Activated T-helper 1 cell treated with anti-CD3 and anti-CD28 coated beads, Interleukin-2, amount 50 U/mL, for 16 hours (primary cell): Measurements from ENCODE around the gene IRF1.
"Not testable (repeated sequence)": the region's sequence is repeated elsewhere in the genome, so short reads cannot be mapped to it uniquely, and the experiment has no call there.

ENCODE experiments used
- DNase-seq, 2 donors: peaks; one replicate each; pipeline ENCODE4 v3.0.0-alpha.2; 2020; ENCODE audit warnings: low read depth in 1 of 2, low spot score in 1 of 2

Gene IRF1, protein sequence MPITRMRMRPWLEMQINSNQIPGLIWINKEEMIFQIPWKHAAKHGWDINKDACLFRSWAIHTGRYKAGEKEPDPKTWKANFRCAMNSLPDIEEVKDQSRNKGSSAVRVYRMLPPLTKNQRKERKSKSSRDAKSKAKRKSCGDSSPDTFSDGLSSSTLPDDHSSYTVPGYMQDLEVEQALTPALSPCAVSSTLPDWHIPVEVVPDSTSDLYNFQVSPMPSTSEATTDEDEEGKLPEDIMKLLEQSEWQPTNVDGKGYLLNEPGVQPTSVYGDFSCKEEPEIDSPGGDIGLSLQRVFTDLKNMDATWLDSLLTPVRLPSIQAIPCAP

GRCh38 chr5:132490484-132491367, at the start of gene IRF1:
Gene IRF1 (minus strand): TSS chr5:132490773. CDS start chr5:132489478, 1,295 bp downstream.
- DNase-seq = peak; percentile 89 to 99

DNA sequence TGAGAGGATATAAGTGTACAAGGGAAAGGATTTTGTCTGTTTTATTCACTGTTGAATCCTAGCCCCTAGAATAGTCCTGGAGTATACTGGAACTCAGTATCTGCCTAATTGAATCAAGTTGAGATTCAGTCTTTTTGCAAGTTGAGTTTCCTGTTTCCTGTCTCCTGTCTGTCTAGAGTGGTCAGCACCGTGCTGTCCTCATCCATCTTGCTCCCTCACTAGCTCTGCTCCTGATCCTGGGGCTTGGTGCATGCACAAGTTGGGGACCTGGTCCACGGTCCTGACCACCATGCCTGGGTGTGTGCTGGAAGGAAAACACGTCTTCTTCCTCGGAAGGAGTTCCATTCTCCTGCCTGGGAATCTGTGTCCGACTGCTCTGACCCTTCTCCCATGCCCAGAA, 49.6 kb upstream of the IRF1 start:
- no peak for DNase-seq

GRCh38 chr5:132539716-132540115, 49.1 kb upstream of the IRF1 start:
- no peak for DNase-seq

GRCh38 chr5:132530946-132531345, 40.4 kb upstream of the IRF1 start:
- DNase-seq = no peak

DNA sequence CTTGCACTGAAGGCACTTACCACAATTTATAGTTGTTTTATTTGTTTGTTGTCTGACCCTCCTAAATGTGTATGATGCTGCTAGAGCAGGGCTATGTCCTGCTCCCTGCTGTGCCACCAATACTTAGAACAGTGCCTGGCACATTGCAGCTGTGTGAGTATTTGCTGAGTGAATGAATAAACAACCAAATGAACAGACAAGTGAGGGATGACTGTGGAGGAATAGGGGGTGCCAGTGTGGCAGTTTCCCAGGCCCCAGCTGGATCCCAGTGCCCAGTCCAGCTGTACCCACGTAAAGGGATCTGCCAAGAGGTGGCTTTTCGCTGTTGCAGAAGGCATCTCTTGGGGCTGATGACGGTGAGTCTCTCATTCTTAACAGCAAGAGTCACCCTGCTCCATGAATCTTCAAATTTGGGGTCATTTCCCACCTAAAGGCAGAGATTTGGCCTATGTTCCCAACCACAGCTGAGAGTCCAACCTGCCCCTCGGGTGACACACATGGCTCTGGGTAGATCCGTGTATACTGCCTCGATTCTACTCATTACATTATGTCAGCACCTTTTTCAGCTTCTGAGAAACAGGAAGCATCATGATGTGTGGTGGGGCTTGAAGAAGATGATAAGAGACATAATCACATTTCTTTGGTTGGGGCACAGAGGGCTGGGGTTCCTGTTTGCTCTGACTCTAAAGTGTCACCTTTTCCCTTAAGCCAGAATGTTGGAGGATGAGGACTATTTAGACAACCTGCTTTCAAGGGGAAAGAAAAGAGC, 38.5 kb upstream of the IRF1 start:
- DNase-seq = no peak

- no peak for DNase-seq
These were observed 37.4 kb upstream of the IRF1 start for GRCh38 chr5:132528021-132528420.

GRCh38 chr5:132526974-132527564, 36.5 kb upstream of the IRF1 start:
- no peak for DNase-seq

- DNase-seq = no peak
These were observed 35.9 kb upstream of the IRF1 start for GRCh38 chr5:132526290-132526973.

- no peak for DNase-seq
These were observed 34.7 kb upstream of the IRF1 start for GRCh38 chr5:132525299-132525724.

- not testable (repeated sequence) for DNase-seq
These were observed 34.3 kb upstream of the IRF1 start for GRCh38 chr5:132524877-132525276.

GRCh38 chr5:132522067-132522466, 31.5 kb upstream of the IRF1 start:
- DNase-seq = not testable (repeated sequence)

- not testable (repeated sequence) for DNase-seq
These were observed 23.2 kb upstream of the IRF1 start for GRCh38 chr5:132513618-132514336.

GRCh38 chr5:132510076-132510475, 19.5 kb upstream of the IRF1 start:
- DNase-seq = no peak

DNA sequence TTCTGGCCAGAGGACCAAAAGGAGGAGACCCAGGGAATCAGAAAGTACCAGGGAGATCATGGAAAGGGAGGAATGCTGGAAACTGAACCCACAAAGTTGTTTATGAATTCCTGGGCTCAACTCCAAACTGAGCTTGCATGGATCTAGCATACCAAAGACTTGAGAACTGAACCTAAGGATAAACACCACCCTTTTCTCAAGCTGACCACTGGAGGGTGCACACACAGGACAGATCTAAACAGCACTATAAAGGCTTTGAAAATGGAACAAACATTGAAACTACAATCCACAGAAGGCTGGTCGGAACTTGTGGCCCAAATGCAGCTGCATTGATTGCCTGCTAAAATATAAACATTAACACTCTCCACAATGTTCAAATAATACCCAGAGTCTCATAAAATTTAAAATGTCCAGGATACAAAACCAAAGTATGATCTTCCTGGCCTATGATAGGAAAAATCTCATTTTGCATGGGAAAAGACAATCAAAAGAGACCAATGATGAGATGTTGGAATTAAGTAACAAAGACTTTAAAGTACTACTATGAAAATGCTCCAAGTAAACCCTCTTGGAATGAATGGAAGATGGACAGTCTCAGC, 15.6 kb upstream of the IRF1 start:
- no peak for DNase-seq

DNA sequence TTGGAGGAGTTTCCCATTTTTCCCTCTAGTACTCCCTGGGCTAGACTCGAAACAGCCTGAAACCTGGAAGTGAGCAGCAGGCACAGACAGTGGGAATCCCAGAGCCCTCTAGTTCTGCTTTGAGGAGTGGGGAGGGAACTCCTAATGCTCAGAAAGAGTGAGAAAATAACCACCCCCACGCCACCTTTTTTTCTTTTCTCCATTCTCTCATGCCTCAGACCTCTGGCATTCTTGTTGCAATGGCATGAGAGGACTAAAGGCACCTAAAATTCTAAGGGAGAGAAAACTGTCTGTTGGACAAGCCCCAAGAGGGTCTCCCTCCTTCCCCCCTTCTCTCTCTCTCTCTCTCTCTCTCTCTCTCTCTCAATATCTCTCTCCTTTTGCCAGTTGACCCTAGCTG, 15.1 kb upstream of the IRF1 start:
- no peak for DNase-seq

DNA sequence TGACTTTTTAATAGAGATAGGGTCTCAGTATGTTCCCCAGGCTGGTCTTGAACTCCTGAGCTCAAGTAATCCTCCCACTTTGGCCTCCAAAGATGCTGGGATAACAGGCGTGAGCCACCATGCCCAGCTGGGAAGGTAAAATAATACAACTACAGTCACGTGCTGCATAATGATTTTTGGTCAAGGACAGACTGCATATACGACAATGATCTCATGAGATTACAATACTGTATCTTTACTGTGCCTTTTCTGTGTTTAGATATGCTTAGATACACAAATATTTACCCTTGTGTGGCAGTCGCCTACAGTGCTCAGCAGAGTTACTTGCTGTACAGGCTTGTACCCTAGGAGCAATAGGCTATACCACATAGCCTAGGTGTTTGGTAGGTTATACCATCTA, 14.2 kb upstream of the IRF1 start:
- DNase-seq = no peak

DNA sequence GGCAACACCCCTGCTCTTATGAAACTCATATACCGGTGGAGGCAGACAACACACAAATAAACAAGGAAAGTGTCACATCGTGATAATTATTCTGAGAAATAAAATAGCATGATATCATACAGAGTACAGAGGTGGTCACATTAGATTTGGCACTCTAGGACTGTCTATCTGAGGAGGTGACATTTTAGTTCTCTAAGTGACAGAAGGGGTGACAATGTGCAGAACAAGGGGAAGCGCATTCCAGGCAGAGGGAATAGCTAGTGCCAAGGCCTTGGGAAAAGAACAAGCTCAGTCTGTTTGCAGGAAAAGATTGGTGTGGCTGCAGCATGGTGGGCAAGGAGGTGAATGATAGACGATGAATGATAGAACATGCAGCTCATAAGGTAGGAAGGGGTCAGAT, 12.7 kb upstream of the IRF1 start:
- no peak for DNase-seq

DNA sequence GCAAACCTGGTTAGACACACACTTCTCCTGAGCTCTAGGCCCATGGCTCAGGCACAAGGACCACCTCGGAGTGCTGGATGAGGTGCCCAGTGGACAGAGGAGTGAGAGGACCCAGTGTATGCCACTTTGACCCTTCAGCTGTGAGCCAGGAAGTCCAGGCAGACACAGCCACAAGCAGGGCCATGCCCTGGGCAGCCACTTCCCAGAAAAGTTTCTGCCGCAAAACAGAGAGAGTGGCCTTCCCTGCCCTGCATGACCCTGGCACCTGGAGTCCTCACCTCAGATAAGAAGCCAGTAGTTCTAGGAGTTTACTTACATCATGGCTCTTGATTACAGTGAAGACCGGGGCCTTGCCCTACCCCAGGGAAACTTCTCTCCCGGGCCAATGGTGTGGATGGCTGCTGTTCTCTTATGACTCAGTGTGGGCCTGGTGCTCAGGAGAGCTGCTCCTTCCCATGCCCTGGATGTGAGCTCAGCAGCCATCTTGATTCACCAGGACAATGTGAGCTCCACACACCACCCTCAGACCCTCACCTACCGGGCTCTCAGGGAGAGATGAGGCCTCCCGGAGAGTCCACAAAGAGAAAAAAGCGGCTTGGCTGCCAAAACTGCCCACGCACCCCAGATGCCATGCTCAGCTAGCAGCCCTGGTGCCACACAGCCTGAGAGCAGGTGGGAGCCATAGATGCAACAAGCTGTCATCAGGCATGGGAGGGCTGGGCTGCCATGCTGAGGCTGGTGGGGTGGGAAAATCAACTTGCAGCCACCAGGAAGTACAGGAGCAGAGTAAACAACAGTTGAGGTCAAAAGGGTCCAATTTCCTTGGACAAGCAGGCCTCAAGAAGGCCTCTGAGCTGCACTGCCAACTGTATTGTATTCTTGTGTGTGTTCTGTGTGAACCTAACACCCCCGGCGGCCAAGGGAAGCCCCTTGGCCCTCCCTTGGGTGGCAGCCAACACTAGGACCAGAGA, 11.7 kb upstream of the IRF1 start:
- DNase-seq = no peak
